ENCODE data around the gene FKBP14. TPM values are rescaled to one million over a fixed set of nuclear protein-coding genes. Genes with fewer than 3 reads are reported as not detected.
"Not testable (repeated sequence)": the region's sequence is repeated elsewhere in the genome, so short reads cannot be mapped to it uniquely, and the experiment has no call there.

Gene FKBP14
- total RNA-seq, 1 experiment from 2014 or later = 54.4 TPM

GRCh38 chr7:29990931-29991330 lies 35.6 kb downstream of the FKBP14 start:
- no peak for DNase-seq (ENCODE audit: low read depth)

- DNase-seq (ENCODE audit: low read depth) = peak; percentile 75
These were observed 37.1 kb downstream of the FKBP14 start, which contains the start of gene SCRN1 for GRCh38 chr7:29989257-29989995. Gene SCRN1 (minus strand): TSS chr7:29989801. CDS start chr7:29969067, 20,734 bp downstream.

- peak; percentile 95 for DNase-seq (ENCODE audit: low read depth)
These were observed 37.9 kb downstream of the FKBP14 start for GRCh38 chr7:29988424-29989256.

- DNase-seq (ENCODE audit: low read depth) = peak; percentile 86
These were observed 38.6 kb downstream of the FKBP14 start for GRCh38 chr7:29987811-29988317.

- peak; percentile 49 for DNase-seq (ENCODE audit: low read depth)
These were observed 39.4 kb downstream of the FKBP14 start for GRCh38 chr7:29987083-29987482.

GRCh38 chr7:29980151-29980550 lies 46.4 kb downstream of the FKBP14 start:
- DNase-seq (ENCODE audit: low read depth) = no peak

- no peak for DNase-seq (ENCODE audit: low read depth)
These were observed 48.4 kb downstream of the FKBP14 start for GRCh38 chr7:29977886-29978651.

GRCh38 chr7:29976673-29977415 lies 49.7 kb downstream of the FKBP14 start:
- DNase-seq (ENCODE audit: low read depth) = no peak

GRCh38 chr7:29976266-29976665 lies 50.2 kb downstream of the FKBP14 start:
- no peak for DNase-seq (ENCODE audit: low read depth)

GRCh38 chr7:29975561-29975960 lies 50.9 kb downstream of the FKBP14 start:
- DNase-seq (ENCODE audit: low read depth) = no peak

GRCh38 chr7:29974286-29974685 lies 52.2 kb downstream of the FKBP14 start:
- DNase-seq (ENCODE audit: low read depth) = no peak

- no peak for DNase-seq (ENCODE audit: low read depth)
These were observed 54.2 kb downstream of the FKBP14 start for GRCh38 chr7:29972315-29972669.

- no peak for DNase-seq (ENCODE audit: low read depth)
These were observed 54.8 kb downstream of the FKBP14 start for GRCh38 chr7:29971566-29972314.

GRCh38 chr7:29970158-29970557 lies 56.3 kb downstream of the FKBP14 start:
- DNase-seq (ENCODE audit: low read depth) = peak; percentile 35

GRCh38 chr7:29969738-29970137 lies 56.8 kb downstream of the FKBP14 start:
- no peak for DNase-seq (ENCODE audit: low read depth)

- peak; percentile 83 for DNase-seq (ENCODE audit: low read depth)
These were observed 57.7 kb downstream of the FKBP14 start for GRCh38 chr7:29968683-29969395.

- DNase-seq (ENCODE audit: low read depth) = no peak
These were observed 61.5 kb downstream of the FKBP14 start for GRCh38 chr7:29965030-29965429.

GRCh38 chr7:29962035-29962434 lies 64.5 kb downstream of the FKBP14 start:
- DNase-seq (ENCODE audit: low read depth) = no peak

- DNase-seq (ENCODE audit: low read depth) = not testable (repeated sequence)
These were observed 64.9 kb downstream of the FKBP14 start for GRCh38 chr7:29961611-29962010.
